ENCODE measurements around the gene SFSWAP. TPM values are rescaled to one million over a fixed set of nuclear protein-coding genes. Genes with fewer than 3 reads are reported as not detected.

Gene SFSWAP
- total and polyA plus RNA-seq, 4 donors: 6.1 to 21.6 (median 10.1) TPM

DNA sequence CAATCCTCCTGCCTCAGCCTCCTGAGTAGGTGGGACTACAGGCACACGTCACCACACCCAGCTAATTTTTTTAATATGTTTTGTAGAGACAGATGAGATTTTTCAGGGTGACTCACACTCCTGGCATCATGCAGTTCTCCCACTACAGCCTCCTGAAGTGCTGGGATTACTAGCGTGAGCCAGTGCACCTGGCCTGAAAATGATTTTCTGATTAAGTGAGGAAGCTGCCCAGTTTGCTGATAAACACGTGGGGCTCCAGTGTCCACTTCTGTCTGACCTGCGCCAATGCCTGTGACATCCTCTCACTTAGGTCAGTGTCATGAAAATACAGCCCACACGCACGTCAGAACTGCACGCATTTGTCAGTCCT, 37.0 kb upstream of the SFSWAP start (continued):
- TF ChIP-seq, protein P1, sequence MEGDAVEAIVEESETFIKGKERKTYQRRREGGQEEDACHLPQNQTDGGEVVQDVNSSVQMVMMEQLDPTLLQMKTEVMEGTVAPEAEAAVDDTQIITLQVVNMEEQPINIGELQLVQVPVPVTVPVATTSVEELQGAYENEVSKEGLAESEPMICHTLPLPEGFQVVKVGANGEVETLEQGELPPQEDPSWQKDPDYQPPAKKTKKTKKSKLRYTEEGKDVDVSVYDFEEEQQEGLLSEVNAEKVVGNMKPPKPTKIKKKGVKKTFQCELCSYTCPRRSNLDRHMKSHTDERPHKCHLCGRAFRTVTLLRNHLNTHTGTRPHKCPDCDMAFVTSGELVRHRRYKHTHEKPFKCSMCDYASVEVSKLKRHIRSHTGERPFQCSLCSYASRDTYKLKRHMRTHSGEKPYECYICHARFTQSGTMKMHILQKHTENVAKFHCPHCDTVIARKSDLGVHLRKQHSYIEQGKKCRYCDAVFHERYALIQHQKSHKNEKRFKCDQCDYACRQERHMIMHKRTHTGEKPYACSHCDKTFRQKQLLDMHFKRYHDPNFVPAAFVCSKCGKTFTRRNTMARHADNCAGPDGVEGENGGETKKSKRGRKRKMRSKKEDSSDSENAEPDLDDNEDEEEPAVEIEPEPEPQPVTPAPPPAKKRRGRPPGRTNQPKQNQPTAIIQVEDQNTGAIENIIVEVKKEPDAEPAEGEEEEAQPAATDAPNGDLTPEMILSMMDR (IDR thresholded peaks at IDR 0.05; ENCODE audit: low read depth, low read length, missing input control): no peak
- TF ChIP-seq, protein P2, sequence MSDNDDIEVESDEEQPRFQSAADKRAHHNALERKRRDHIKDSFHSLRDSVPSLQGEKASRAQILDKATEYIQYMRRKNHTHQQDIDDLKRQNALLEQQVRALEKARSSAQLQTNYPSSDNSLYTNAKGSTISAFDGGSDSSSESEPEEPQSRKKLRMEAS (IDR thresholded peaks at IDR 0.05): no peak

DNA sequence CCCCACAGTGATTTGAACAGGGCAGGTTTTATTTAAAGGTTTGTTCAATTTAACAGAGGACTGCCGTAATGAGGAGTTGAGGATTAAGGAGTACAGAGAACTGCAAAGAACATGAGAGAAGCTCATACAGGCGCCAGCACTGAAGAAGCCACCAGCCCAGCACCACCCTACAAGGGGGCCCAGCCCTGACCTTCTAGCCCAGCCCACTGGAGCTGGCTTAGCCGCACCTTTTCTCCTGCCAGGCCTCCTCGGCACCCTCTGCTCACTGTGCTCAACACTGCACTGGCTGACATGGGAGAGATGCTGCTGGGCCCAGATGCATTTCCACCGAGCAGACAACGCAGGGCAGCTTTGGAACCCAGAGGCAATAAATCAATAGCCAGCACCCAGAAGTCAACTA, 36.5 kb upstream of the SFSWAP start:
- no peak overlapping the region for H3K27ac ChIP-seq (ENCODE audit: low read depth in 1 of 2, low read length in 2 of 2)
- DNase-seq (ENCODE audit: low spot score): no peak
- no peak for TF ChIP-seq HNF4G (IDR thresholded peaks at IDR 0.05)
- TF ChIP-seq, protein P2 (IDR thresholded peaks at IDR 0.05): no peak
- TF ChIP-seq, protein P3, sequence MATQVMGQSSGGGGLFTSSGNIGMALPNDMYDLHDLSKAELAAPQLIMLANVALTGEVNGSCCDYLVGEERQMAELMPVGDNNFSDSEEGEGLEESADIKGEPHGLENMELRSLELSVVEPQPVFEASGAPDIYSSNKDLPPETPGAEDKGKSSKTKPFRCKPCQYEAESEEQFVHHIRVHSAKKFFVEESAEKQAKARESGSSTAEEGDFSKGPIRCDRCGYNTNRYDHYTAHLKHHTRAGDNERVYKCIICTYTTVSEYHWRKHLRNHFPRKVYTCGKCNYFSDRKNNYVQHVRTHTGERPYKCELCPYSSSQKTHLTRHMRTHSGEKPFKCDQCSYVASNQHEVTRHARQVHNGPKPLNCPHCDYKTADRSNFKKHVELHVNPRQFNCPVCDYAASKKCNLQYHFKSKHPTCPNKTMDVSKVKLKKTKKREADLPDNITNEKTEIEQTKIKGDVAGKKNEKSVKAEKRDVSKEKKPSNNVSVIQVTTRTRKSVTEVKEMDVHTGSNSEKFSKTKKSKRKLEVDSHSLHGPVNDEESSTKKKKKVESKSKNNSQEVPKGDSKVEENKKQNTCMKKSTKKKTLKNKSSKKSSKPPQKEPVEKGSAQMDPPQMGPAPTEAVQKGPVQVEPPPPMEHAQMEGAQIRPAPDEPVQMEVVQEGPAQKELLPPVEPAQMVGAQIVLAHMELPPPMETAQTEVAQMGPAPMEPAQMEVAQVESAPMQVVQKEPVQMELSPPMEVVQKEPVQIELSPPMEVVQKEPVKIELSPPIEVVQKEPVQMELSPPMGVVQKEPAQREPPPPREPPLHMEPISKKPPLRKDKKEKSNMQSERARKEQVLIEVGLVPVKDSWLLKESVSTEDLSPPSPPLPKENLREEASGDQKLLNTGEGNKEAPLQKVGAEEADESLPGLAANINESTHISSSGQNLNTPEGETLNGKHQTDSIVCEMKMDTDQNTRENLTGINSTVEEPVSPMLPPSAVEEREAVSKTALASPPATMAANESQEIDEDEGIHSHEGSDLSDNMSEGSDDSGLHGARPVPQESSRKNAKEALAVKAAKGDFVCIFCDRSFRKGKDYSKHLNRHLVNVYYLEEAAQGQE (IDR thresholded peaks at IDR 0.05): no peak
- no peak for TF ChIP-seq RXRA (IDR thresholded peaks at IDR 0.05)
- no peak for TF ChIP-seq GABPA (IDR thresholded peaks at IDR 0.05 in 1 of 2, conservative IDR thresholded peaks at IDR 0.05 in 1 of 2)
- TF ChIP-seq EGR1 (IDR thresholded peaks at IDR 0.05; ENCODE audit: low read depth in 2 of 2): no peak
- TF ChIP-seq TAF1 (conservative IDR thresholded peaks at IDR 0.05): no peak
- TF ChIP-seq, protein P4, sequence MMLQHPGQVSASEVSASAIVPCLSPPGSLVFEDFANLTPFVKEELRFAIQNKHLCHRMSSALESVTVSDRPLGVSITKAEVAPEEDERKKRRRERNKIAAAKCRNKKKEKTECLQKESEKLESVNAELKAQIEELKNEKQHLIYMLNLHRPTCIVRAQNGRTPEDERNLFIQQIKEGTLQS (IDR thresholded peaks at IDR 0.05): no peak
- TF ChIP-seq NR2F2 (IDR thresholded peaks at IDR 0.05): no peak
- no peak for TF ChIP-seq HNF4A (conservative IDR thresholded peaks at IDR 0.05)
- TF ChIP-seq JUND (IDR thresholded peaks at IDR 0.05): no peak
- no peak for TF ChIP-seq FOXA2 (IDR thresholded peaks at IDR 0.05)
- TF ChIP-seq FOXA1 (IDR thresholded peaks at IDR 0.05): no peak
- TF ChIP-seq SP1 (IDR thresholded peaks at IDR 0.05): no peak
- TF ChIP-seq, protein P5, sequence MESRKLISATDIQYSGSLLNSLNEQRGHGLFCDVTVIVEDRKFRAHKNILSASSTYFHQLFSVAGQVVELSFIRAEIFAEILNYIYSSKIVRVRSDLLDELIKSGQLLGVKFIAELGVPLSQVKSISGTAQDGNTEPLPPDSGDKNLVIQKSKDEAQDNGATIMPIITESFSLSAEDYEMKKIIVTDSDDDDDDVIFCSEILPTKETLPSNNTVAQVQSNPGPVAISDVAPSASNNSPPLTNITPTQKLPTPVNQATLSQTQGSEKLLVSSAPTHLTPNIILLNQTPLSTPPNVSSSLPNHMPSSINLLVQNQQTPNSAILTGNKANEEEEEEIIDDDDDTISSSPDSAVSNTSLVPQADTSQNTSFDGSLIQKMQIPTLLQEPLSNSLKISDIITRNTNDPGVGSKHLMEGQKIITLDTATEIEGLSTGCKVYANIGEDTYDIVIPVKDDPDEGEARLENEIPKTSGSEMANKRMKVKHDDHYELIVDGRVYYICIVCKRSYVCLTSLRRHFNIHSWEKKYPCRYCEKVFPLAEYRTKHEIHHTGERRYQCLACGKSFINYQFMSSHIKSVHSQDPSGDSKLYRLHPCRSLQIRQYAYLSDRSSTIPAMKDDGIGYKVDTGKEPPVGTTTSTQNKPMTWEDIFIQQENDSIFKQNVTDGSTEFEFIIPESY (IDR thresholded peaks at IDR 0.05): no peak
- TF ChIP-seq, protein P1 (IDR thresholded peaks at IDR 0.05; ENCODE audit: low read depth, low read length, missing input control): no peak
- TF ChIP-seq RAD21 (IDR thresholded peaks at IDR 0.05): no peak
- TF ChIP-seq YY1 (IDR thresholded peaks at IDR 0.05): no peak
- H3K4me1 ChIP-seq (ENCODE audit: control insufficient read depth in 4 of 4, insufficient read depth in 4 of 4, low read length in 3 of 4): no peaks in the 10 kb centered on the region
- H3K9me3 ChIP-seq (ENCODE audit: control insufficient read depth in 4 of 4, low read length in 3 of 4): peaks cover 0 to 2% (median 0%) of the 10 kb centered on the region in 4 donors
- peaks cover 0 to 3% (median 0%) of the 10 kb centered on the region in 4 donors for H3K27me3 ChIP-seq (ENCODE audit: control insufficient read depth in 4 of 4, insufficient read depth in 4 of 4, low read length in 3 of 4)
- 89% methylated on average over 6 of the region's 6 CpGs for WGBS
- H3K4me3 ChIP-seq (ENCODE audit: low read depth in 1 of 3, low read length in 3 of 3): no peak overlapping the region
- no peaks in the 10 kb centered on the region for H3K36me3 ChIP-seq (ENCODE audit: control insufficient read depth in 4 of 4, insufficient read depth in 3 of 4, low read depth in 1 of 4, low read length in 3 of 4)
- no peak overlapping the region for H3K9ac ChIP-seq (ENCODE audit: low read depth in 1 of 2, low read length in 2 of 2)
